ENCODE results near the gene AK5. TPM values are rescaled to one million over a fixed set of nuclear protein-coding genes. Genes with fewer than 3 reads are reported as not detected.
"Not testable (repeated sequence)": the region's sequence is repeated elsewhere in the genome, so short reads cannot be mapped to it uniquely, and the experiment has no call there.

Gene AK5
- total and polyA plus RNA-seq, 7 donors = 0.14 to 0.49 (median 0.30) TPM; not detected in 2

- no peaks in the 10 kb centered on the region for H3K27me3 ChIP-seq (ENCODE audit: insufficient read depth in 3 of 3, low read length in 2 of 3)
- no peak for DNase-seq
- no peaks in the 10 kb centered on the region for H3K36me3 ChIP-seq (ENCODE audit: insufficient read depth in 1 of 2, low read depth in 1 of 2)
- 35 to 49% (median 41%) methylated on average over 4 of the region's 4 CpGs for WGBS, 3 donors
- no peak for TF ChIP-seq CTCF (IDR thresholded peaks at IDR 0.05)
- no peak overlapping the region for H3K4me3 ChIP-seq
- H3K4me1 ChIP-seq = no peaks in the 10 kb centered on the region
- no peak for ATAC-seq
- intact Hi-C loops (cut with DNase I) = no loop called here
- H3K9me3 ChIP-seq = no peaks in the 10 kb centered on the region
- no peak overlapping the region for H3K27ac ChIP-seq
These were observed 123.4 kb downstream of the AK5 start for GRCh38 chr1:77405186-77405585.

DNA sequence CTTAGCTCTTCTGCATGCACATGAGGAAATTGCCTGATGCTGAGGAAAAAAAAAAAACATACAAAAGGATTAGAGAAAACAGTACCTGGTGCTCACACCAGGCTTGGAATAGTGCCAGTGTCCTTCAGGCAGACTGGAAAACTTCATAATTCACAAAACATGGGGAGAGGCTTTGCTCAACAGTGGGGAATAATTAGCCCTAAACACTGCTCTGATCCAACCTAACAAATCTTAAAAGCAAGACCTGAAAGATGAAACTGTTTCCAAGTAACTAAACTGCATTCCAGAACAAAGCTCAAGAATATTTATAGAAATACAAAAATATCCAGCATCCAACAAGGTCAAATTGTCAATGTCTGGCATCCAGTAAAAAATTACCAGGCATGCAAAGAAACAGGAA lies 124.8 kb downstream of the AK5 start:
- intact Hi-C loops (cut with DNase I) = no loop called here
- Histone ChIP-seq H3K27me3 (ENCODE audit: insufficient read depth in 3 of 3, low read length in 2 of 3) (no peaks in the 10 kb centered on the region), H3K4me3 (no peak overlapping the region), H3K9me3 (no peaks in the 10 kb centered on the region), H3K27ac (no peak overlapping the region), H3K4me1 (no peaks in the 10 kb centered on the region), H3K36me3 (ENCODE audit: insufficient read depth in 1 of 2, low read depth in 1 of 2) (no peaks in the 10 kb centered on the region)
- TF ChIP-seq CTCF (IDR thresholded peaks at IDR 0.05) = no peak
- DNase-seq = no peak
- no peak for ATAC-seq

- no peak for DNase-seq
- no peak for ATAC-seq
- H3K27me3 ChIP-seq (ENCODE audit: insufficient read depth in 3 of 3, low read length in 2 of 3) = no peaks in the 10 kb centered on the region
- no peak overlapping the region for H3K4me3 ChIP-seq
- H3K36me3 ChIP-seq (ENCODE audit: insufficient read depth in 1 of 2, low read depth in 1 of 2) = no peaks in the 10 kb centered on the region
- intact Hi-C loops (cut with DNase I) = no loop called here
- H3K9me3 ChIP-seq = no peaks in the 10 kb centered on the region
- no peak for TF ChIP-seq CTCF (IDR thresholded peaks at IDR 0.05)
- H3K27ac ChIP-seq = no peak overlapping the region
- H3K4me1 ChIP-seq = no peaks in the 10 kb centered on the region
These were observed 126.0 kb downstream of the AK5 start for GRCh38 chr1:77407738-77408375.

DNA sequence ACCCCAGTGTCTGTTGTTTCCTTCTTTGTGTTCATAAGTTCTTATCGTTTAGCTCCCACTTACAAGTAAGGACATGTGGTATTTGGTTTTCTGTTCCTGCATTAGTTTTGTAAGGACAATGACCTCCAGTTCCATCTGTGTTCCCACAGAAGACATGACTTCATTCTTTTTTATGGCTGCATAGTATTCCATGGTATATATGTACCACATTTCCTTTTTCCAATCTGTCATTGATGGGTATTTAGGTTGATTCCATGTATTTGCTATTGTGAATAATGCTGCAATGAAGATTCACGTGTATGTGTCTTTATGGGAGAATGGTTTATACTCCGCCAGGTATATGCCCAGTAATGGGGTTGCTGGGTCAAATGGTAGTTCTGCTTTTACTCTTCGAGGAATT lies 127.1 kb downstream of the AK5 start:
- WGBS, 3 donors = 81 to 94% (median 83%) methylated on average over 4 of the region's 4 CpGs
- H3K4me1 ChIP-seq; H3K36me3 ChIP-seq (ENCODE audit: insufficient read depth in 1 of 2, low read depth in 1 of 2); H3K9me3 ChIP-seq; intact Hi-C loops (cut with DNase I); ATAC-seq; H3K27me3 ChIP-seq (ENCODE audit: insufficient read depth in 3 of 3, low read length in 2 of 3); DNase-seq; H3K27ac ChIP-seq; H3K4me3 ChIP-seq: not testable (repeated sequence)

GRCh38 chr1:77412069-77412819 lies 130.4 kb downstream of the AK5 start:
- Histone ChIP-seq H3K27me3 (ENCODE audit: insufficient read depth in 3 of 3, low read length in 2 of 3) (no peaks in the 10 kb centered on the region), H3K36me3 (ENCODE audit: insufficient read depth in 1 of 2, low read depth in 1 of 2) (no peaks in the 10 kb centered on the region), H3K4me1 (no peaks in the 10 kb centered on the region), H3K4me3 (no peak overlapping the region), H3K9me3 (no peaks in the 10 kb centered on the region), H3K27ac (no peak overlapping the region)
- TF ChIP-seq CTCF (IDR thresholded peaks at IDR 0.05) = no peak
- ATAC-seq (no peak), DNase-seq (no peak)
- 86 to 88% (median 86%) methylated on average over 9 of the region's 9 CpGs for WGBS, 3 donors
- intact Hi-C loops (cut with DNase I) = no loop called here
